CD4-positive, alpha-beta T cell treated with Interleukin-10 for 1 hour (primary cell): ENCODE data around the gene PIEZO2.
"Not testable (repeated sequence)": the region's sequence is repeated elsewhere in the genome, so short reads cannot be mapped to it uniquely, and the experiment has no call there.

ENCODE experiments used
- DNase-seq: peaks from one replicate; pipeline ENCODE4 v3.0.0-alpha.2; 2020

PIEZO2 gene

GRCh38 chr18:11148680-11149440, 509 bp downstream of the PIEZO2 start:
- DNase-seq = no peak

GRCh38 chr18:11147962-11148679, 1.2 kb downstream of the PIEZO2 start:
- DNase-seq = no peak

GRCh38 chr18:11147371-11147951, 1.9 kb downstream of the PIEZO2 start:
- DNase-seq = no peak

GRCh38 chr18:11146947-11147345, 2.4 kb downstream of the PIEZO2 start:
- no peak for DNase-seq

- no peak for DNase-seq
These were observed 3.0 kb downstream of the PIEZO2 start for GRCh38 chr18:11146238-11146946.

- DNase-seq = no peak
These were observed 3.8 kb downstream of the PIEZO2 start for GRCh38 chr18:11145413-11146191.

DNA sequence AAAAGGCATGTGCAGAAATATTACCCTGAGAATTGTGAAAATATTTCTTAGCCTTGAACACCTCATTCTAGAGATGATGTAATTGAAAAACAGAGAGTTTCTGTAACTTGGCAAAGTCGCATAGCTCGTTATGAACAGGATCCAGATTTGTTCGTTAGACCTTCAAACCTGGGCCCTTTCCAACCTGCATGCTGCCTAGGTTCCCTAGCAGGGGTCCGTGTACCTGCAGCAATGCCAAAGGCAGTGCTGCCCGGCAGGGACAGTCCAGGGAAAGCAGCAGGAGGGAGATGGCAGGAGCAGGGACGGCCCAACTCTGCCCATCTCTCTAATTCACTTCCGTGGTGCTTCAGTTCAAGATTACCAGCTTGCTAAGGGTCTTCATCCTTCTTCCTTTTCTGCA, 12.0 kb downstream of the PIEZO2 start:
- no peak for DNase-seq

- no peak for DNase-seq
These were observed 13.1 kb downstream of the PIEZO2 start for GRCh38 chr18:11136241-11136640.

DNA sequence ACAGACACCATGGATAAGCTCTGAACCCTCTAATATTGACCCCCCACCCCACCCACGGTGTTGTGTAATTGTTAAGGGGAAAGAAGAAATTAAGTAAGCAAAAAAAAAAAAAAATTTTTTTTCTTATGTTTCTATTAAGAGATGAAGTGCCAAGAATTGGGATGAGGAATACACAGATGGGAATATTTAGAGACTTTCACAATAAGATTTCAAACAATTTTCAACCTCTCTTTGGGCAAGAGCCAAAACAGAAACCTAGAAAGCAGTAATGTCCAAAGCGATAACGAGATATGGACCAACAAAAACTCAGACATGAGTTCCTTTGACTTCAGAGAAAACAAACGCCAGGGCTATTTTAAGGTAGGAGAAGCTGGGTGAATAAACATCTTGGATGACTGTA, 14.4 kb downstream of the PIEZO2 start:
- DNase-seq = no peak

GRCh38 chr18:11129059-11129458, 20.3 kb downstream of the PIEZO2 start:
- DNase-seq = not testable (repeated sequence)

GRCh38 chr18:11125492-11126315, 23.7 kb downstream of the PIEZO2 start:
- DNase-seq = no peak

DNA sequence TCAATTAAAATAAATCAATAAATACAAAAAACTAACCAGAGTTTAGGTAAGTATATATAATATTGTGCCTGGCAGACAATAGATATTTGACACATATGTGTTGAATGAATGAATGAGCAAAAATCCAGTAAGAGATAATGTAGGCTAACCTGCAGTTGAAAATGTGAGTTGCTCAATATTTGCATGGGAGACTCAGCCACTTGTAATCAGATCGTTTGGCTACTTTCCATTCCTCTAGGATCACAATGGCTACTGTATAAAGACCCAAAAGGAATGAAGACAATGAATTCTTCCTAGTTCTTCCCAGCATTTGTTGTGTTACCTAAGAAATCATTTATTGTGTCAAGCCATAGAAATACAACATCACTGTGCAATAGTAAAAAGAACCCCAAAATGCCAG, 25.3 kb downstream of the PIEZO2 start:
- DNase-seq = no peak

DNA sequence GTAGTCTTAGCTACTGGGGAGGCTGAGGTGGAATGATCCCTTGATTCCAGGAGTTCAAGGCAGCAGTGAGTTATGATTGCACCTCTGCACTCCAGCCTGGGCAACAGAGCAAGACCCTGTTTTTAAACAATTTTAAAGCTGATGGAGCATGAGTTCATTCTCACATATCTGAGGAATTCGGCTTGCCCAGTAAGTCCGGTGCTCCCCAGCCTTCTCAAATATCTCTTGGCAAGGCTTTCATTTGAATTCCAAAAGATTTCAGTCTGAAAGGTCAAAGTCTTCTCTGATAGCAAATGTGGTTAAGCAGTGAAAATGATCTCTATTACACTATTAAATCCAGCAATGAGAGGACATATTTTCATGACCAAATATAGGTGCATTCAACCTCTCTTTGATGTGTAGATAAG, 27.9 kb downstream of the PIEZO2 start:
- no peak for DNase-seq

- DNase-seq = no peak
These were observed 29.3 kb downstream of the PIEZO2 start for GRCh38 chr18:11119959-11120587.

DNA sequence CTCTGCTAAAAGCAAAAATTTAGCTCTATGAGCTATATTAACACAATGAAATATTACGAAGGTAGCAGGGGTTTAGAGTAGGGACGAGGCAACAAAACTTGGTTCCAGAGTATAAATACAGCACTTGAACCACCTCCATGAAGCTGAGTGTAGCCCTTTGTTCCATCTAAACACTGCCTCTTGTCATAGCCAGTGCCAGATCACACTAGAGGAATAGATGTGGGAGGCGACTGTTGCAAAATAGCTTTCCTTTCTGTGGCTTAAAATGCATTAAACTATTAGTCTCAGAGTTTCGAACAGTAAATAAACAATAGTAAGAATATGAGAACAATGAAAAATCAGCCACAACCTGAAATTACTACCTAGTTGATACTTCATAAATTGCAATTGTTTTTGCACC, 29.8 kb downstream of the PIEZO2 start:
- DNase-seq = no peak

DNA sequence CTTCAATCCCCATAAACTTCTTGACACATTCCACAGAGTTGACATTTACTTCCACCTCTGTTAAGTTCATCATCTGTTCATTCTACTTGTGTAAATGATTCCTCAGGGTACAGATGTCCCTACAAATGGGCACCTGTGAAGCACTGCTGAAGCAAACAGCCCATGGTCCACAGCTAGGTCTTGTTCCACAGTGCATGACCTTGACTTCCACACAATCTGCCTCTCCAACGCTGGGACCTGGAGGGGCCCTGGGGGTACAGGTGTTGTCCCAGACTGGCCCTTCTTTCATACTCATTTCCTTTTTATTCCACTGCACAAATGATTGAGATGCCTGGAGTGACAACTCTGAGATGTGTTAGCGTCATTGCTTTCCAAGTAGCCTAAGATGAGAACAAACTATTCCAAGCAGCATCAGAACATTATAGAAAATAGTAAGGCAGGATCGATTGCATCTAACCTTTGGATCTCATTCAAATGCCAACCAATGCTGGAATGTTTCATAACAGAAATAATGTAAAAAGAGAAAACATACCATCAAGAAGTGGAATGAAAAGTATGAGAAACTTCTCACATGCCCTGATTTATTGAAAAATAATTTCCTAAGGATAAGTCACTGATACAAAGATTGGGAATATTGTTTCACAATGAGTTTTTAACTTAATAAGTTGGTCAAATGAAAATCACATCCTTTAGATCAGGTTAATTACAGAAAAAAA, 31.2 kb downstream of the PIEZO2 start:
- no peak for DNase-seq

DNA sequence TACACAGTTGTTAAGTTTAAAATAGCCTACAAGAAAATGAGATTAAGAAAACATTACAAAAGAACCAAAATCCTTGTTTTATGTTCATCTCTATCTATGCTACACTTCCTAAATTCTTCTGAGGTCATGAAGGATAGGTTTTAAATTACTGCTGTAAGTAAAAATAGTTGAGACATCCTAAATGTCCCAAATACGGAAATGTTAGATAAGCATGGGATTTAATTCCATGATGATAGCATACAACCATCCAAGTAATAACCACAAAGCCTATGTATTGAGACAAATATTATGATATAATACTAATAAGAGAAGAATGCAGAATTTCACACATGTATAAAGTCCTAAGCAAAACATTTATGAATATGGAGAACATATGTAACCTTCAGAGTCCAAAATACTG, 34.1 kb downstream of the PIEZO2 start:
- no peak for DNase-seq

DNA sequence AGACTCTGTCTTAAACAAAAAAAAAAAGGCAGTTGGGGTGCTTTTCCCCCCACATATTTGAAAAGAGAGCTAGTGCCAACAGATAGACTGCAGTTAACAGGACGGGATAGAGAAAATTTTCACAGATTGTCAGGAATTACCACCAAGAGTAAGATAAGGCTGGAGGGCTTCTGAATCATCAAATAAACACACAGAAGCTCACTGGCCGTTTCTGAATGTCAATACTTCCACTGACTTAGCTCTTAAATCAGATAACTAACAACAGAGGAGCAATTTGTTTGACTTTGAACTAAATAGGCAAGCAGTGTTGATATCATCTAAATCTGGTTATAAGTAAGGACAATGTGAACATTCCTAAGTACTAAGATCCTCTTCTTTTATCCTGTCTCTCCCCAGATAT, 34.7 kb downstream of the PIEZO2 start:
- no peak for DNase-seq

- DNase-seq = no peak
These were observed 35.4 kb downstream of the PIEZO2 start for GRCh38 chr18:11113937-11114336.

DNA sequence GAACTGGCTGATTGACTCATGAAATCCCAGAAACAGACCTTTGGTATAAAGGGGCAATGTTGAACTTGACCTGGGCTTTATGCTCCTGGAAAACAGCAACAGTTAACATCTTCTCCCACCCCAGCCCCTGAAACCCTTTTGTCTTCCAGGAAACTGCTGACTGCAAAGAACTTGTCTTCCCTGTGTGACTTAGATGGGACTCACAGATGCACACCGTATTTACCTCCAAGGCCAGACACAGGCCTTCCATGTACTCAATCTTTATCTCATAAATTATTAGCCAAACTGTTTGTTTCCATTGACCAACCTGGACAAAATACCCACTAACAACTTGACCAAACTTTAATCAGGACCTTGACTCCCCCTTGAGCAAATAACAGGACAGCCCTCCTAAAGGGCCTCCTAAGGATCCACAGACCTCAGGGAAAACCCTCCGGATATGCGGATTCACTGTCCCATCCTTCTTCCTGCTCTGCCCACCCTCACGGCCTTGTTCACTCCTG, 36.3 kb downstream of the PIEZO2 start:
- no peak for DNase-seq
